ENCODE measurements around the gene CCDC59.

Gene CCDC59

DNA sequence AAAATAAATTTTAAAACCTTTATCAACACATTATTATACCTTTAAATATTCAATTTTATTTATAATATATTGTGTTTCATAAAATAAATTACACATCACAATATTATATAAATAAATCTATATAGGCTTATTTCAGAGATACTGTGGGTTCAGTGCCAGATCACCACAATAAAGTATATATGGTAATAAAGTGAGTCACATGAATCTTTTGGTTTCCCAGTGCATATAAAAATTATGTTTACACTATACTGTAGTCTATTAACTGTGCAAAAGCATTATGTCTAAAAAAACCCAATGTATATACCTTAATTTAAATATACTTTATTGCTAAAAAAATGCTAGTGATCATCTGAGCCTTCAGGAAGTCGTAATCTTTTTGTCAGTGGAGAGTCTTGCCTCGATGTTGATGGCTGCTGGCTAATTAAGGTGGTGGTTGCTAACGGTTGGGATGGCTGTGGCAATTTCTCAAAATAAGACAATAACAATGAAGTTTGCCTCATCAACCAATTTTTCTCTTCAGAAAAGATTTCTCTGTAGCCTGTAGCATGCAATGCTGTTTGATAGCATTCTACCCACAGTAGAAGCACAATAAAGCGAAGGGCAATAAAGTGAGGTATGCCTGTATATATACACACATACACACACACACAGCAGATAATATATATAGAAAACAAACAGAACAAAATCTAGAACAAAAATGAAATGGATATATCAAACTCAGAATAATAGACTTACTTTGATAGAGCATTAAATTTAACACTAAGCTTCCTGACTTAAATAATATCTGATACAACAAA is 32.4 kb downstream of the CCDC59 start:
- no peak overlapping the region for H3K4me3 ChIP-seq (replicated peaks; ENCODE audit: low read depth, low read length)

DNA sequence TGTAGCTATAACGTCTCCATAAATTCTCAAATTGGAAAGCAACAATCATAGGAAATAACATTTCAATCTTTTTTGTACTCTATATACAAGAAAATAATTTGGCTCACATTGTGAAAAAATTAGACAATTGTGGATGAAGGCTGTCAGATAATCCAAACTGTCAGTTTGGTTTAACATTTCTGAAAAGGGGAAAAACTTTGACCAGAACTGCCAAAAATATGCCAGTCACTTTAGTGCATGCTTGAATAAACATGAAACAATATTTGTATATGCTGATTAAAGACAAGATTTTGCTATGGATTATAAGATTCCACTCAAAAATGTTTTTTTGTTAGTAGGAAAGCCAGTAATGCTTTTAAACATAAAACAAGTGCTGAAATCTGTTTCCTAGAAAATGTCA is 38.9 kb downstream of the CCDC59 start:
- H3K4me3 ChIP-seq (replicated peaks; ENCODE audit: low read depth, low read length), result no peak overlapping the region
- DNase-seq (ENCODE audit: low read depth), result no peak
- TF ChIP-seq, protein P1, sequence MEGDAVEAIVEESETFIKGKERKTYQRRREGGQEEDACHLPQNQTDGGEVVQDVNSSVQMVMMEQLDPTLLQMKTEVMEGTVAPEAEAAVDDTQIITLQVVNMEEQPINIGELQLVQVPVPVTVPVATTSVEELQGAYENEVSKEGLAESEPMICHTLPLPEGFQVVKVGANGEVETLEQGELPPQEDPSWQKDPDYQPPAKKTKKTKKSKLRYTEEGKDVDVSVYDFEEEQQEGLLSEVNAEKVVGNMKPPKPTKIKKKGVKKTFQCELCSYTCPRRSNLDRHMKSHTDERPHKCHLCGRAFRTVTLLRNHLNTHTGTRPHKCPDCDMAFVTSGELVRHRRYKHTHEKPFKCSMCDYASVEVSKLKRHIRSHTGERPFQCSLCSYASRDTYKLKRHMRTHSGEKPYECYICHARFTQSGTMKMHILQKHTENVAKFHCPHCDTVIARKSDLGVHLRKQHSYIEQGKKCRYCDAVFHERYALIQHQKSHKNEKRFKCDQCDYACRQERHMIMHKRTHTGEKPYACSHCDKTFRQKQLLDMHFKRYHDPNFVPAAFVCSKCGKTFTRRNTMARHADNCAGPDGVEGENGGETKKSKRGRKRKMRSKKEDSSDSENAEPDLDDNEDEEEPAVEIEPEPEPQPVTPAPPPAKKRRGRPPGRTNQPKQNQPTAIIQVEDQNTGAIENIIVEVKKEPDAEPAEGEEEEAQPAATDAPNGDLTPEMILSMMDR (IDR thresholded peaks at IDR 0.05; ENCODE audit: low read length, missing control alignments), result no peak

More for the DNA sequence above, 32.4 kb downstream of the CCDC59 start:
- no peak for DNase-seq (ENCODE audit: low read depth)
- TF ChIP-seq, protein P1 (IDR thresholded peaks at IDR 0.05; ENCODE audit: low read length, missing control alignments), result no peak

DNA sequence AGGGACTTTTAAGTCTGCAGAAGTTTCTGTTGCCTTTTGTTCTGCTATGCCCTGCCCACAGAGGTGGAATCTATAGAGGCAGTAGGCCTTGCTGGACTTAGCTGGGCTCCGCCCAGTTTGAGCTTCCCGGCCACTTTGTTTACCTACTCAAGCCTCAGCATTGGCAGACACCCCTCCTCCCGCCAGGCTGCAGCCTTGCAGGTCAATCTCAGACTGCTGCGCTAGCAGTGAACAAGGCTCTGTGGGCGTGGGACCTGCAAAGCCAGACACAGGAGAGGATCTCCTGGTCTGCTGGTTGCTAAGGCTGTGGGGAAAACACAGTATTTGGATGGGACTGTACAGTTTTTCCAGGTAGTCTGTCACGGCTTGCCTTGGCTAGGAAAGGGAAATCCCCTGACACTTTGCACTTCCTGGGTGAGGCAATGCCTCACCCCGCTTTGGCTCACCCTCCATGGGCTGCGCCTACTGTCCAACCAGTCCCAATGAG is 43.7 kb downstream of the CCDC59 start:
- no peak for DNase-seq (ENCODE audit: low read depth)
- H3K4me3 ChIP-seq (replicated peaks; ENCODE audit: low read depth, low read length), result no peak overlapping the region
- TF ChIP-seq, protein P1 (IDR thresholded peaks at IDR 0.05; ENCODE audit: low read length, missing control alignments), result no peak
